NCI-H526 treated with DMSO at 0.1 percent for 48 hours (cell line): Measurements from ENCODE around the gene SOX6.
A peak's percentile ranks its signal among the peaks of the same experiment; 100 is the strongest.
"Not testable (repeated sequence)": the region's sequence is repeated elsewhere in the genome, so short reads cannot be mapped to it uniquely, and the experiment has no call there.

Experiments
- DNase-seq: peaks from one replicate; lab custom pipeline; 2025; lab: John Stamatoyannopoulos, UW

Gene SOX6

GRCh38 chr11:16148301-16148931 is 207.9 kb downstream of the SOX6 start:
- DNase-seq = no peak

GRCh38 chr11:16146980-16147379 is 209.4 kb downstream of the SOX6 start:
- not testable (repeated sequence) for DNase-seq

- DNase-seq = not testable (repeated sequence)
Measured at GRCh38 chr11:16141614-16142013, 214.7 kb downstream of the SOX6 start.

- not testable (repeated sequence) for DNase-seq
Measured at GRCh38 chr11:16141162-16141561, 215.2 kb downstream of the SOX6 start.

- no peak for DNase-seq
Measured at GRCh38 chr11:16136792-16137390, 219.5 kb downstream of the SOX6 start.

- no peak for DNase-seq
Measured at GRCh38 chr11:16133867-16134266, 222.5 kb downstream of the SOX6 start.

- no peak for DNase-seq
Measured at GRCh38 chr11:16127732-16128131, 228.6 kb downstream of the SOX6 start.

GRCh38 chr11:16126362-16126761 is 230.0 kb downstream of the SOX6 start:
- DNase-seq = peak; percentile 95

GRCh38 chr11:16125796-16126195 is 230.6 kb downstream of the SOX6 start:
- no peak for DNase-seq

- DNase-seq = no peak
Measured at GRCh38 chr11:16124390-16124789, 232.0 kb downstream of the SOX6 start.

GRCh38 chr11:16121853-16122252 is 234.5 kb downstream of the SOX6 start:
- no peak for DNase-seq

GRCh38 chr11:16120008-16120407 is 236.3 kb downstream of the SOX6 start:
- DNase-seq = no peak

- no peak for DNase-seq
Measured at GRCh38 chr11:16117989-16118756, 238.2 kb downstream of the SOX6 start.

- no peak for DNase-seq
Measured at GRCh38 chr11:16114978-16115871, 241.1 kb downstream of the SOX6 start.

- DNase-seq = no peak
Measured at GRCh38 chr11:16114431-16114830, 241.9 kb downstream of the SOX6 start.

- DNase-seq = no peak
Measured at GRCh38 chr11:16111690-16112089, 244.7 kb downstream of the SOX6 start.

GRCh38 chr11:16110886-16111285 is 245.5 kb downstream of the SOX6 start:
- no peak for DNase-seq

GRCh38 chr11:16099343-16099900 is 256.9 kb downstream of the SOX6 start:
- DNase-seq = peak; percentile 81

GRCh38 chr11:16098526-16099205 is 257.7 kb downstream of the SOX6 start:
- DNase-seq = peak; percentile 54

GRCh38 chr11:16097543-16097942 is 258.8 kb downstream of the SOX6 start:
- peak; percentile 99 for DNase-seq

GRCh38 chr11:16096336-16096735 is 260.0 kb downstream of the SOX6 start:
- no peak for DNase-seq
